HG03520 (cell line): Measurements from ENCODE around the gene MRPS24.
A peak's percentile ranks its signal among the peaks of the same experiment; 100 is the strongest.

ENCODE experiments used
- ATAC-seq: cut with Tn5 transposase; IDR thresholded peaks from one replicate; pipeline ENCODE4 v1.9.1; 2021; ENCODE audit warnings: mild to moderate bottlenecking, moderate library complexity; ENCODE audit not compliant: unreplicated experiment

The MRPS24 gene

DNA sequence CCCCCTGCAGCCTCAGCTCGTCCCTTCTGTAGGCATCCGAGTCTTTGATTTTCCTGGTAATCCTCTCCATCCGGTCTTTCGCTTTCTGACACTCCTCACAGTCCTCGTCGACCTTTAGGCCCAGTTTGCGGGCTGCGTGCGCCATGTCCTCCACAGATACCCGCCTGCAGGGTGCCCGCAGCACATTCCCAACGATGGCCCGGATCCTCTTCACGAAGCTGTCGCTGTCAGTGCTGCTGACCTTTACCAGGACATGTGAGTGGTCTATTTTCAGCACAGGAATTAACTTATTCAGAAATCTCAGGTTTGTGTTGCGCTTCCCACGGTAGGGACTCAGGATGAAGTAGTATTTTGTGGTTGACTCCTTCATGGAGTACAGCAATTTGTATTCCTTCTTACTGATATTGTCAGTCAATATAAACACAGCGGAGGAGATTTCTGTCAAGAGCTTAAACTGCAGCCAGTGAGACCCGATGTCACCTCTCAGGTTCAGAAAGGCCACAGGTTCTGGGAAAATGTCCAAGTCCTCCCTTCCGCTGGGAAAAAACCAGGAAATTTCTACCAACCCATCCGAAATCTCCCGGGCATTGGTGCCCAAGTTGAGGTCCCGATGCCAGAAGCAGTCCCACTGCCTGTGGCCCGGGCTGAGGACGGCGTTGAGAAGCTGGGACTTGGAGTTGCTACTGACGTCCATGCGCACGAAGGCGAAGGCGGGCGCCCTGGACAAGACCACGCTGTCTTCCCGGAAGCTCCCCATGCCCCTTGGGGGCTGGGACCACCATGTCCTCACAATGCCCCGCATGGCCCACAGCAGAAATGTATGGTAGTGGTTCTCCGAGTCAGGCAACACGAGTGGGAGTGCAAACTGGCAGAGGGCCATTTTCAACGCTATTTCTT is 8.9 kb upstream of the MRPS24 start:
- ATAC-seq, result no peak

DNA sequence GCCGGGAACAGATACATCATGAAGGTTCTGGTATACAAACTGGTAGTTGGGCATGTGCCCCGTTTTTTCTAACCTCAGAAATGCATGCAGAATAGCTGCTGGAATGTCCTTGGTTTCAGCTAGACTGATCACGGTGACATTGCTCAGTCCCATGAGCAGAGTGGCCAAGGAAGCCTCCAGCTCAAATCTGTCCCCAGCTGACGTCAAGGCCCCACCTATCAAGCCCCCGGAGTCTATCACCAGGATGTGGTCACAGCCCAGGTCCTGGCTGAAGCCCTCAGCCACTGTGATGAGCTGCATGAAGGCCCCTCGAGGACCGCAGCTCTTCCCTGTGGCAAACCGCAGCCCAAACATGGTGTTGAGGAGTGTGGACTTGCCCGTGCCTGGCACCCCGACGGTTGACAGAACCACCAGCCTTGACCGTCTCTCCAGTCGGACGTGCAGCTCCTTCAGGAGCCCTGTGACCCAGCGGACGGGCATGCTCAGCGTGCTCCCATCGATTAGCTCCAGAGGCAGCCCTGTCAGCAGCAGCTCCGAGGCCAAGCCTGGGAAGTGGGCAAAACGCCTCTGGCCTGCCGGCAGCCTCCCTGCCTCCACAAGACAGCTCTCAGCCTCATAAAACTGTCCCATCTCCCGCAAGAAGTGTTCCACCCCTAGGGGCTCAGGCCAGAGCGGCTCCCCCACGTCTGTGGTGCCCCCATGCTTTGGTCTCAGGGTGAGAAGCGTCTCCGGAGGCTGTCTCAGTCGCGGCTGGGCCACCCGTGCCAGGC is 7.8 kb upstream of the MRPS24 start:
- ATAC-seq, result no peak

DNA sequence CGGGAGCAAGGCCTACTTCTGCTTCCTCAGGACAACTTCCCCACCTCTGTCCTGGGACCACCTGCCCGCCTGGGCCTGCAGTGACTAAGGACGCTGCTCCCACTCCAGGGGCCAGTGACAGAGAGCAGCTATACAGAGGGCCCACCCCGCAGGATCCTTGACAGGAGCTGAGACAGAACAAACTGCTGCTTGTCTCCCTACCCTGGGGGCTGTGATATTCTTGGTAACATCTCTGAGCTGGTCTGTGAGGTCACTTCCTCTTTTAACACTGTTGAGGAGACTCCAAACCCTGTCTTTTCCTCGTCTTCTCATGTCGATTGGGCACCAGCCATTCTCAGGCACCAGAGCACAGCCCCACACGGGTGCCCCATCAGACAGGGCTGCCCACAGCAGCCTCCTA is 6.9 kb upstream of the MRPS24 start:
- no peak for ATAC-seq

DNA sequence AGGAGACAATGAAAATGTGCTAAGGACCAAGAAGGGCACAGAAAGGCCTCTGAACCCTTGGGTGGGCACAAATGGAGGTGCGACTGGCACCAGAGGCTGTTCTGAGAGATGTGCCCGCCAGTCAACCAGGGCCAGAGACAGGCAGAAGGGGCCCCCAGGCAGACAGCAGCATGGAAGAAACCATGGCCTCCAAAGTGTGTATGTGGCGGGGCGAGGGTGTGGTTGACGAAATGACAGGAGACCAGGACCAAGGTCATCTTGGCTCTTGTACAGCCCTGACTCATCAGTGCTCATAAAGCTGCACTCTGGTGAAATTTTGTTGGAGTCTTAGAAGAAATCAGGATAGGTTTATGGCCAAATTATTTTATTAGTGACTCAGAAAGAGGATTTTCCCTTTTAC is 4.0 kb upstream of the MRPS24 start:
- ATAC-seq, result no peak

DNA sequence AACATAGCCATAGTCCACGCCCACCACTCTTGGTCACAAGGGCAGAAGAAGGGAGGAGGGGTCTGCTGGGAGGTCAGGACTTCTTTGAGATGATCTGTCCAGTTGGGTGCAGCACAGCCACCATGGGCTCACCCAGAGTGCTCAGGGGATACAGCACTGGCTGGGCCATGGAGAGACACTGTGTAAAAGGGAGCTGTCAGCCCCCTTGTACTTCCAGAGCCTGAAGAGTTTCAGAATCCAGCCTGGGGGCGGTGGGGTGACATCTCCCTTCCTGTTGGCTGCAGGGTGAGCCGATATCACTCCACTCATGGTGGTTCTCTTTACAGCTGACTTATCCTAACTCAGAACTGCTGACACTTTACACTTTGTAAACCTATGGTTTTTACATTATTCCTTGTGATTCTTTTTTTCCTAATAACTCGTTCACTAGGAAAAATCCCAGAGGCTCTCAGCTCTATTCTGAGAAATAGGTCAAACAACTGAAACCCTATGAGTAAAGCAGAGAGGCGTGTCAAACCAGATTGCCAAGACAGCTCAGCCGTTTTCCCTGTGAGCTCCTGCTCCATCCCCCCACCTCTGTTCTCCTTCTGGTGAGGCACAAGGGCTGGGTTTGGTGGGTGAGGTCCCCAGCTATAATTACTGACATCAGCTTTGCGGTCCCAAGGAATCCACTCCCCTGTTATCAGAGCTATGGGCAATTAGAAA is 3.2 kb upstream of the MRPS24 start:
- no peak for ATAC-seq

DNA sequence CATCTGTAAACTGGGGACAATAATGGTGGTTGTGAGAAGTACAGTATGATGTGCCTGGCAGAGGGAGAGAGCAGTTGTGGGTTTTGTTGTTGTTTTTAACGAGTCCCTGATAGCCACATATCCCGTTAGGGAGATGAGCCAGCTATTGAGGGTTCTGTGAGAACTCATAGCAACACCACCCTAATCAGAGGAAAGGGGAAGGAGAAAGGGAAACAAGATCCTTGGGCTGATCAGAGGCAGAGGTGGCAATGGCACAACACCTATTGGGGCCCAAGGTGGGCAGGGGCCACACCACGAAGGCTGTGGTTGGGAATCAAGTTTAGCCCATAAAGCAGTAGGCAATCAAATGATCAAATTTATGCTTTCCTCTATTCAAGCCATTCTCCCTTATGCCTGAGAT is 1.7 kb upstream of the MRPS24 start:
- ATAC-seq, result no peak

DNA sequence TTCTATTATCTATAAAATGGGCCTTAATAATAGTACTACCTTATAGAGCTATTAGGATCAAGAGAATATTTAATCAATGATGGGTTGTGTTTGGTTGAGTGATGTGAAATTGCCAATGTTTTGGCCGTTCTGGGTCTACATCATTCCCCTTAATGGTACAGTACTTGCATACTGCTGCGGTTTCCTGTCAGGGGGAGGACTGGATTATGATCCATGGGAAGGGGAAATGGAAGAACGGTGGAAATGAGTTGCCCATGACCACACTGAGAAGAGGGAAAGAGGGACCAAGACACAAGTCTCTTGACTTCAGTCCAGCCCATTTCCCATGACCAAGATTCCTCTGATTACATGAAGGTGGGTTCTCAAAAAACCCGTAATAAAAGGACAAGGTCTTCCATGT is 999 bp upstream of the MRPS24 start:
- no peak for ATAC-seq

DNA sequence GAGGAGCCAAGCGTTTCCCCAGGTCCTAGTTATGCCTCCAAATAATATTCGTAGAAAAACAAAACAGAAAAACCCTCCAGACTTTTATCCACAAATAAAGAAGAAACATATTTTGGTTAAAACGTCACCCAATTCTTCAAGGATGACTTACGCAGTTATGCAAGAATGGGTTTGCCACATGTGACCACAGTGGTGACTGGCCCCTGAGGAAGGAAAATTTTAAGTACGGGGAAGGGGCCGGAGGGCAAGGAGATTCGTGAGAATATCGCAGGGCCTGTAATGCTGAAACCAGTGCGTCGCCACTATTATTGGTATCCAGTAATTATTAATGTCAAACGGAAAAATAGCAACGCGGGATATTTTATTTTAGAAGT is 537 bp upstream of the MRPS24 start:
- ATAC-seq, result no peak

DNA sequence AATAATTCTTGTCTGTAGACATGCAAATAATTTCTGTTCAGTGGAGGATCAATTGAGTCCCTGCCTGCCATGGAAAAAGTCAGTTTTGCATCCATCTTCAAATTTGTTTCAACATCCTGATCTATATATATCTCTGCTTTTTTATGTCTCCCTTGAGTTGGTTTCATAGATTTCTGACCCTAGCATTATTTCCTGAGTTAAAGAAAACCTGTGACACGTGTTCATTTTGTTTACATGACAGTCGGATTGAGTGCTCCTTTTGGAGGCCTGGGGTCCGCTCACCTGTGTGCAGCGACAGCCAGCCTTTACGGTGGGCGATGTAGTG is 674 bp downstream of the MRPS24 start:
- peak; percentile 3 for ATAC-seq

DNA sequence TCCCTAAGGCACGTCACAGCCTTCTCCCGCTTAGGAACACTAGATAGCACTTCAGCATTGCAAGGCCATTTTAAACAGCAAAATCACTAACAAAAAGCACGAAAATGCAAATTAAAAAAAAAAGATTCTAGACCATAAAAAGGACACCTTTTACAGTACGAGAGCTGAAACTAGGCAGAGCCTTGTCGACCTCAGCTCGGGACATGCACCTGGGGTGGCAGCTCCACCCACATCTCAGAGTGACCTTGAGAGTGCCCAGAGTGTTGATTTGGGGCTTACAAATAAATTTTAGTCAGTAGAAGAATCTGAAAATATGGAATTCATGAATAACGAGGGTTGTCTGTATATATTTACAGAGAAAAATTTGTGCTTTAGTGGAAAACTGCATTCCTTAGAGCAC is 1.1 kb downstream of the MRPS24 start:
- ATAC-seq, result no peak

DNA sequence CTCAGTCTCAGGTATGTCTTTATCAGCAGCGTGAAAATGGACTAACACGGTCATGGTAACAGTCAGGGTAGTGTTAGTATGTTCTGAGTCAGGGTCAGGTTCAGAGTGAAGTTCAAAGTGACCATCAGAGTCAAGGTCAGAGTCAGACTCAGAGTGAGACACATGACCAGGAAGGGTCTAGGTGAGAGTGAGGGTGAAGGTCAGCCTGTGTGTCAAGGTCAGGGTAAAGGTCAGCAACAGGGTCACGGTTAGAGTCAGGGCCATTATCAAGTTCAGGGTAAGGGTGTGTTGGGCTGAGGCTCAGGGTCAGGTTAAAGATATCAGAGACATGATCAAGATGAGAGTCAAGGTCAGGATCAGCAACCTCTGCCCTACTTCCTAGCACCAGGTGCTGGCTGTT is 4.0 kb downstream of the MRPS24 start:
- ATAC-seq, result no peak

DNA sequence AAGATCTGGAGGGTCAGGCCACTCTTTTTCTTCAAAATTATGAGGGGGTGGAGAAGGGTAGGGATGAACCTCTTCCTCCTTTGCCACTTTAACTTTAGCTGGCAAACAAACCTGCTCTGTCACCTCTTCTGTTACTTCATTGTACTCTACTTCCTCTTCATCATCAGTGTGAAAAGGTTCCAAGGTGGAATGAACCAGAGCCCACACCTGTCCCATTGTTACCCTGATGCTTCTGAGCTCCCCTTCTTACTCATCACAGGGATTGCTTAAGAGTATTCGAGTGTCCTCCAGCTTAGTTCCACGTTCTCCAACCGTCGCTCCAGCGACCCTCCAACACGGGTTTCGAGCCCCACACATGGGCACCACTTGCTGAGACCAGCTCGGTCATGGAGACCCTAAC is 5.2 kb downstream of the MRPS24 start:
- no peak for ATAC-seq

DNA sequence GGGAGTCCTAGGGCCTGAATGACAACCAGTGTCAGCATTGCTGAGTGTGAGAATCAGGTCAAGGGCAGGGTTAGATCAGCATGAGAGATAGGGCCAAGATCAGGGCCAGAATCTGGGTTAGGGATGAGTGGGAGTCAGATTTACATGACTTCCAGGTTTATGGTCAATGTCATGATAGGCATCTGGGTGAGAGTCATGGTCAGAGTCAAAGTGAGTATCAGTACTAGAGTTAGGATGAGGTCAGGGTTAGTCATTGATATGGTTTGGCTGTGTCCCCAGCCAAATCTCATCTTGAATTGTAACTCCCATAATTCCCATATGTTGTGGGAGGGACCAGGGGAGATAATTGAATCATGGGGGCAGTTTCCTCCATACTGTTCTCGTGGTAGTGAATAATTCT is 12.3 kb downstream of the MRPS24 start:
- ATAC-seq, result no peak

DNA sequence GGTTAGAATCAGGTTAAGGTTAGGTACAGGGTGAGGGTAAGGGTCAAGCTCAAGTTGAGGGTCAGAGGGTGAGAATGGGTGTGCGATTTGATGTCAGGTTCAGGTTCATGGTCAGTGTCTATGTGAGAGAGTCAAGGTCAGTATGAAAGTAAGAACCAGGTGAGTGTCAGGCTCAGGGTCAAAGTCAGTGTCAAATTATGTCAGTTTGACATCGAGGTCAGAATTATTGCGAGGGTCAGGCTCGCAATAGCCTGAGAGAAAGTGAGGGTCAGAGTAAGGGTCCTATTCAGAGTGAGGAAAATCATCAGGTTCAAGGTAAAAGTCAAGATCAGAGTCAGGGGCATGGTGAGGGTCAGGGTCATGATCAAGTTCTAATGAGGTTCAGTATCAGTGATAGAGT is 13.0 kb downstream of the MRPS24 start:
- ATAC-seq, result no peak

DNA sequence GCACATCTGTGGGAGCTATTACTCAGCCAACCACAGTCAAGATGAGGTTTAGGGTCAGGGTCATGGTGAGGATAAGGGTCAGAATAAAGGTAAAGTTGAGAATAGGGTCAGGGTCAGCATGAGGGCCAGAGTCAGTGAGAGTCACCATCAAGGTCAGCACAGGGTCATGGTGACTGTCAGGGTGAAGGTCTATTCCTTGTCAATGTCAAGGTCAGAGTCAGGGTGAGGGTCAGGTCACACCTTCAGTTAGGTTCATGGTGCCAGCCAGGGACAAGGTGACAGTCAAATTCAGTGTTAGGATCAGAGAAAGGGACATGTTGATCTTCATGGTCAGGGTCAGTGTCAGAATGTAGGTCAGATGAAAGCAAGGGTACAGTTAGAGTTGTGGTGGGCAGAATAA is 14.1 kb downstream of the MRPS24 start:
- no peak for ATAC-seq

DNA sequence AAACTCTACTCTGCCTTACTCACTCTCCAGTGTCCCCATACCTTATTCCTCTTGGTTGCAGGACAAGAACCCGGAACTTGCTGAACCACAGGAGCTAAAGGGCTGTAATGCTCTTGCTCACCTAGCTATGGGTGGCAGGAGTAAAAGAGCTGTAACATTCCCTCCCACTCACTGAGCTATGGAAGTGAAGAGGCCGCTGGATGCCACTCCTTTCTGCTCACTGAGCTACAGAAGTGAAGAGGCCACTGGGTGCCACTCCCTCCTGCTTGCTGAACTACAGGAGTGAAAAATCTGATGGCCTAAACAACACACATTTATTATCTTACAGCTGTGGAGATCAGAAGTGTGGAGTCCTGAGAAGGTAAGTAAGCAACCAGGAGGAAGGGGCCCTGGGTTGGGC is 17.5 kb downstream of the MRPS24 start:
- no peak for ATAC-seq

DNA sequence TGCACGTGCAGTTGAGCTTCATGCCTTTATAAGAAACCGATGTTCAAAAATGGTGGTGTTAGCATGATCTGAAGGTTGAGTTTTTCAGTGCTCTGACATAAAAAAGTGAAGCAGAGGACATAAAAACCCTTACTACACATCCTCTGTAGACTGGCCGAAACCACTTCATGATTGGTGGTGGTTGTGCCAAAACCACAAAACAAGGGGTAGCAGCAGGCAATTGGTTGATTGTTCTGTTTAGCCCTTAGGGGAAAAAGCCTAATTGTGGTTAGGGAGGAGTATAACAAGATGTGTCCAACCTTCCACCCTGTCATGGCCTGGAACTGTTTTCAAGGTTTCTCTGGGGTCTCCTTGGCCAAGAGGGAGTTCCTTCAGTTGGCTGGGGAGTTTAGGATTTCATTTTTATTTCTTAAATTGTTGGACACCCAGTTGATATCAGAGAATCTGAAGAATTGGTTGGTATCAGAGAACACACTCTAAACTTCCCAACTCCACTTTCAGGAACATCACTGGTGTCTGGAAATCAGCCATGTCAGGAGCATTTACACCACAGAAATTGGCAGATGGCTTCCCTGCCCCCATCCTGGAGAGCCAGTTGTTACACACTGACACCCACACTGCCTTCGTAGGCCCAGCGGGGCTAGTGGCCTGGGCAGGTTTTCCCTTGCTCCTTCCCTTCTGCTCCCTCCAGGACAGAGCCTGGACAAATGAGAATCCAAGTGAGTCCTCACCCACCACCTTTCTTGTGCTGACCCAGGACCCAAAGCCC is 18.8 kb downstream of the MRPS24 start:
- ATAC-seq, result no peak

DNA sequence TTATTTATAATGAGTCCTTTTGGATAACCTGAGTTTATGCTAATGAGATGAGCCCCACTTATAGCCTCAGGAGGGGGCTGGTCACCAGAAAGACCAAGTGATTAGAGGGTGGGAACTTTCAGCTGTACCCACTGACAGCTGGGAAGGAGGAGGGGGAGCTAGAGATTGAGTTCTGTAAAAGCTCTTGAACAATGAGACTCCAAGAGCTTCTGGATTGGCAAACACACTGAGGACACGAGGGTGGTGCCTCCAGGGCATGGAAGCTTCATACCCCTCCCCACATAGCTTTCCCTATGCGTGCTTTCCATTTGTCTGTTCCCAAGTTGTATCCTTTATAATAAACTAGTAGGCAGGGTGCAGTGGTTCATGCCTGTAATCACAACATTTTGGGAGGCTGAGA is 20.3 kb downstream of the MRPS24 start:
- ATAC-seq, result no peak

DNA sequence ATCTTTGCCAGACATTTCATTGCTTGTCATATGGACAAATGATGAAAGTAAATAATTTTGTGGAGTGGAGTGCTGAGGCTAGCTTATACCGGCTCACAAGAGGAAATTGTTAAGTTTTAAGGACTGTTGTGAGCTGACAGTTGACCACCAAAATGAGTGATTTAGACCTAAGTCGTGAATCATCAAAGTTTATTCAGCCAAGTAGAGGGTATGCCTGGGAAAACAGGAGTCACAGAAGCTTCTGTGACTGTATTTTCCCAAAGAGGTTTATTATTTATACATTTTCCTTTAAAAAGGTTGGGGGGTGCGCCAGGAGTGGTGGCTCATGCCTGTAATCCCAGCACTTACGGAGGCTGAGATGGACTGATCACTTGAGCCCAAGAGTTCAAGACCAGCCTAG is 21.8 kb downstream of the MRPS24 start:
- ATAC-seq, result no peak

DNA sequence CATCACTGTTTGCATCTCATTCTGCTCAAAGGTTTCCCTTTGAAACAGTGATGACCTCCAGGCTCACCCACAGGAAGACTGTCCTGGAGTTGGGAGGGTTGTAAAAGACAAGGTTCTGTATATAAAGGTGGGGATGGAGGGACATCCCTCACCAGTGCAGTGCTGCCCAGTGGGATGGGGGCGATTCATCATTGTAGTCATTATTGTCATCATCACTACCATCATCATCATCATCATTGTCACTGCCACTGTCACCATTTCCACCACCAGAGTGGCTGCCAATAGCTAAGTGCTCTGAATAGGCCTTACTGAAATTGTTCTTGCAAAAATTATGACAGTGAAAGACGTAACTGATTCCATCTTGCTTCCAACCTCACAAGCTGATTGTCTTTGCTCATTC is 24.7 kb downstream of the MRPS24 start:
- ATAC-seq, result no peak

DNA sequence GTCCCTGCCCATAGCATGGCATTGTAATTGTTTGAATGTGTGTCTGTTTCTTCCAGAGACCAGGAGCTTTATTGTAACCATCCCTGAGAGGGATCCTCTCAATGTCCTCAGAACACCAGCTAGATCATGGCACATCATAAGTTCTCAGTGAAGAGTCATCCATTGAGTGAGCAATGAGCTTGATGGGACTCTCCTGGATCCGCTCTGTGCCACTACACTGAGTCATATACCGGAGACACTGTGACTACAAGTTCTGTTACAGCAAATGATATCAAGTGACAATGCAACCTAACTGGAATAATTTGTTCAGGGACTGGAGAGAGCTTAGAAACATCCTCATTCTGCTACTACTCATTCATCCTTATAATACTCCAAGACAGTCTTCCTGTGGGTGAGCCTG is 25.1 kb downstream of the MRPS24 start:
- ATAC-seq, result no peak
